WTC11 (cell line): Measurements from ENCODE around the gene PRR7. TPM values are rescaled to one million over a fixed set of nuclear protein-coding genes. Genes with fewer than 3 reads are reported as not detected.

Source experiments
- ATAC-seq: fragments of 200-7000 bp; cut with Tn5 transposase; 2 replicates; pipeline ENCODE4 v1.10.0; 2021; ENCODE audit warnings: mild to moderate bottlenecking, moderate library complexity
- CTCF ChIA-PET: fragments of 300-600 bp; sonication (Branson Sonifier 250); formaldehyde crosslinking; loops from one replicate; lab custom pipeline; 2021; ENCODE audit warnings: antibody characterized with exemption; lab: Charles Lee
- POLR2A ChIA-PET: fragments of 350-600 bp; sonication (Branson Sonifier 250); formaldehyde crosslinking; loops from one replicate; lab custom pipeline; 2021; ENCODE audit warnings: antibody characterized with exemption; lab: Charles Lee
- DNase-seq: peaks from one replicate; pipeline ENCODE4 v3.0.0; 2021; ENCODE audit warnings: low spot score
- H3K27ac Mint-ChIP-seq: 2 replicates; pipeline ENCODE4 v1.8.0; 2021; ENCODE audit warnings: mixed read lengths
- H3K27me3 Mint-ChIP-seq: 2 replicates; pipeline ENCODE4 v1.8.0; 2021; ENCODE audit warnings: low read depth, mild to moderate bottlenecking, moderate library complexity, mixed read lengths
- H3K36me3 Mint-ChIP-seq: 2 replicates; pipeline ENCODE4 v1.8.0; 2021; ENCODE audit warnings: mixed read lengths
- H3K4me1 Mint-ChIP-seq: 2 replicates; pipeline ENCODE4 v1.8.0; 2022; ENCODE audit warnings: mixed read lengths
- H3K4me3 Mint-ChIP-seq: 2 replicates; pipeline ENCODE4 v1.8.0; 2021; ENCODE audit warnings: mild to moderate bottlenecking, moderate library complexity, mixed read lengths
- H3K9me3 Mint-ChIP-seq: 2 replicates; pipeline ENCODE4 v1.8.0; 2021; ENCODE audit warnings: mixed read lengths
- CREM ChIP-seq: sonication (generic); formaldehyde crosslinking; IDR thresholded peaks from 2 replicates; pipeline ENCODE4 v1.8.1; 2022; ENCODE audit warnings: mild to moderate bottlenecking, missing genetic modification reagents, moderate library complexity
- EMX1 ChIP-seq: fragments of 250-450 bp; sonication (Bioruptor Pico); IDR thresholded peaks from 2 replicates; pipeline ENCODE4 v1.8.0; 2021; ENCODE audit warnings: mild to moderate bottlenecking
- ESRRA ChIP-seq: sonication (generic); formaldehyde crosslinking; IDR thresholded peaks from 2 replicates; pipeline ENCODE4 v1.8.1; 2022; ENCODE audit warnings: mild to moderate bottlenecking, missing genetic modification reagents, borderline replicate concordance
- ETV6 ChIP-seq: sonication (generic); formaldehyde crosslinking; IDR thresholded peaks from 2 replicates; pipeline ENCODE4 v1.8.1; 2022; ENCODE audit warnings: mild to moderate bottlenecking, missing genetic modification reagents
- FOXJ3 ChIP-seq: sonication (generic); formaldehyde crosslinking; IDR thresholded peaks from 2 replicates; pipeline ENCODE4 v1.9.0; 2021; ENCODE audit warnings: missing genetic modification reagents, mild to moderate bottlenecking, borderline replicate concordance
- FOXK1 ChIP-seq: sonication (generic); formaldehyde crosslinking; IDR thresholded peaks from 2 replicates; pipeline ENCODE4 v1.8.0; 2022; ENCODE audit warnings: mild to moderate bottlenecking, moderate library complexity, missing genetic modification reagents
- FOXP1 ChIP-seq: sonication (generic); formaldehyde crosslinking; IDR thresholded peaks from 2 replicates; pipeline ENCODE4 v1.8.0; 2022; ENCODE audit warnings: missing genetic modification reagents, mild to moderate bottlenecking, moderate library complexity, borderline replicate concordance
- GRHL2 ChIP-seq: fragments of 250-450 bp; sonication (Bioruptor Pico); IDR thresholded peaks from 2 replicates; pipeline ENCODE4 v1.8.0; 2022; ENCODE audit warnings: mild to moderate bottlenecking, moderate library complexity; ENCODE audit not compliant: insufficient replicate concordance, severe bottlenecking
- KAT7 ChIP-seq: sonication (generic); formaldehyde crosslinking; IDR thresholded peaks from 2 replicates; pipeline ENCODE4 v1.8.1; 2023; ENCODE audit warnings: missing genetic modification reagents, mild to moderate bottlenecking, borderline replicate concordance
- MXD4 ChIP-seq: fragments of 250-450 bp; sonication (Bioruptor Pico); IDR thresholded peaks from 2 replicates; pipeline ENCODE4 v1.8.0; 2021; ENCODE audit warnings: mild to moderate bottlenecking, moderate library complexity, borderline replicate concordance
- NFE2L1 ChIP-seq: sonication (generic); formaldehyde crosslinking; IDR thresholded peaks from 2 replicates; pipeline ENCODE4 v1.8.1; 2023; ENCODE audit warnings: missing genetic modification reagents
- NFYB ChIP-seq: sonication (generic); formaldehyde crosslinking; conservative IDR thresholded peaks from 2 replicates; pipeline ENCODE4 v1.8.0; 2022; ENCODE audit warnings: low read depth, missing genetic modification reagents
- OVOL2 ChIP-seq: fragments of 250-450 bp; sonication (Bioruptor Pico); IDR thresholded peaks from 2 replicates; pipeline ENCODE4 v1.9.0; 2021; ENCODE audit warnings: mild to moderate bottlenecking, borderline replicate concordance
- RELA ChIP-seq: sonication (generic); formaldehyde crosslinking; IDR thresholded peaks from 2 replicates; pipeline ENCODE4 v1.8.1; 2022; ENCODE audit warnings: missing genetic modification reagents, mild to moderate bottlenecking, borderline replicate concordance
- SMAD3 ChIP-seq: sonication (generic); formaldehyde crosslinking; IDR thresholded peaks from 2 replicates; pipeline ENCODE4 v1.8.0; 2022; ENCODE audit warnings: missing genetic modification reagents, mild to moderate bottlenecking, borderline replicate concordance
- ZBTB21 ChIP-seq: sonication (generic); formaldehyde crosslinking; IDR thresholded peaks from 2 replicates; pipeline ENCODE4 v1.8.1; 2023; ENCODE audit warnings: mild to moderate bottlenecking, missing genetic modification reagents, borderline replicate concordance
- ZNF121 ChIP-seq: sonication (generic); formaldehyde crosslinking; IDR thresholded peaks from 2 replicates; pipeline ENCODE4 v1.8.0; 2023; ENCODE audit warnings: missing genetic modification reagents
- ZNF219 ChIP-seq: sonication (generic); formaldehyde crosslinking; IDR thresholded peaks from 2 replicates; pipeline ENCODE4 v1.8.0; 2023; ENCODE audit warnings: missing genetic modification reagents, mild to moderate bottlenecking, borderline replicate concordance
- ZNF232 ChIP-seq: sonication (generic); formaldehyde crosslinking; IDR thresholded peaks from 2 replicates; pipeline ENCODE4 v1.8.0; 2022; ENCODE audit warnings: mild to moderate bottlenecking, missing genetic modification reagents
- ZNF263 ChIP-seq: sonication (generic); formaldehyde crosslinking; IDR thresholded peaks from 2 replicates; pipeline ENCODE4 v1.8.1; 2022; ENCODE audit warnings: low read depth, mild to moderate bottlenecking, moderate library complexity, missing genetic modification reagents
- total RNA-seq: library from RNA; stranded (reverse); gene quantifications from 3 replicates; pipeline ENCODE4 v1.2.3, GENCODE V29; 2021
- TF ChIP-seq, protein P1 (sequence below): sonication (generic); formaldehyde crosslinking; IDR thresholded peaks from 2 replicates; pipeline ENCODE4 v1.8.1; 2023; ENCODE audit warnings: mild to moderate bottlenecking, missing genetic modification reagents, borderline replicate concordance
- TF ChIP-seq, protein P2 (sequence below): fragments of 250-450 bp; sonication (Bioruptor Pico); IDR thresholded peaks from 2 replicates; pipeline ENCODE4 v1.9.0; 2021; ENCODE audit warnings: mild to moderate bottlenecking
- TF ChIP-seq, protein P3 (sequence below): sonication (generic); formaldehyde crosslinking; IDR thresholded peaks from 2 replicates; pipeline ENCODE4 v1.8.0; 2022; ENCODE audit warnings: missing genetic modification reagents
- TF ChIP-seq, protein P4 (sequence below): sonication (generic); formaldehyde crosslinking; IDR thresholded peaks from 2 replicates; pipeline ENCODE4 v1.8.0; 2023; ENCODE audit warnings: missing genetic modification reagents

The PRR7 gene
- total RNA-seq, 1 experiment from 2014 or later = 13.1 TPM

DNA sequence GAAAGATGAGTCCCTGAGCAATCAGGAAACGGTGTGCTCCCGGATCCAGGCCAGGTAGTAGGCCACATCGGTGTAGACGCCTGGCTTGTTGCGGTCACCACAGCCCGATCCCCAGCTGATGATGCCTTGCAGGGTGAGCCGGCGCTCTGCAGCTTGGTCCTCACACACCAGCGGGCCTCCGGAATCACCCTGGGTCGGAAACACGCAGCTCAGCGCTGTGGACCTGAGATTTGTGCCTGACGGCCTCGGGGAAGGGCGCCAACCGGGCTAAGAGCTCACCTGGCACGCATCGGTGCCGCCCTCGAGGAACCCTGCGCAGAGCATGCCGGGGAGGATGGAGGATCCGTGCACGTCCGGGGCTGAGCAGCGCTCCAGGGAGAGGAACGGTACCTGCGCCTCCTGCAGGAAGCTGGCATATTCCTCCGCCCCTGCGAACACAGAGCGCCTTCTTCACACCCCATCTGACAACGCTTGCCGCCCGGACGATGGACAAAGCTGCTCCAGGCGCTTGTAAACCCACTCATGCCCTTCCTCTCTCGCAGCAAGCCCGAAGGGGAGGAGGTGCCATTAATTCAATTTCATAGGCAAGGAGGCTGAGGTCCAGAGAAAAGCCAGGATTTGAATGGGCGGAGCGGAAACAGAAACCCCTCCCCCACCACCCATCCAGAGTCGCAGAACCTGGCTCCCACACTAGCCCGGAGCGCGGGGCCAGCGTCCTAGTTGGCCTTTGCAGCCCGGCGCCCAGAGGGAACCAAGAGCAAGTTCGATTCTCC, 44.2 kb upstream of the PRR7 start (continued):
- TF ChIP-seq, protein P1, sequence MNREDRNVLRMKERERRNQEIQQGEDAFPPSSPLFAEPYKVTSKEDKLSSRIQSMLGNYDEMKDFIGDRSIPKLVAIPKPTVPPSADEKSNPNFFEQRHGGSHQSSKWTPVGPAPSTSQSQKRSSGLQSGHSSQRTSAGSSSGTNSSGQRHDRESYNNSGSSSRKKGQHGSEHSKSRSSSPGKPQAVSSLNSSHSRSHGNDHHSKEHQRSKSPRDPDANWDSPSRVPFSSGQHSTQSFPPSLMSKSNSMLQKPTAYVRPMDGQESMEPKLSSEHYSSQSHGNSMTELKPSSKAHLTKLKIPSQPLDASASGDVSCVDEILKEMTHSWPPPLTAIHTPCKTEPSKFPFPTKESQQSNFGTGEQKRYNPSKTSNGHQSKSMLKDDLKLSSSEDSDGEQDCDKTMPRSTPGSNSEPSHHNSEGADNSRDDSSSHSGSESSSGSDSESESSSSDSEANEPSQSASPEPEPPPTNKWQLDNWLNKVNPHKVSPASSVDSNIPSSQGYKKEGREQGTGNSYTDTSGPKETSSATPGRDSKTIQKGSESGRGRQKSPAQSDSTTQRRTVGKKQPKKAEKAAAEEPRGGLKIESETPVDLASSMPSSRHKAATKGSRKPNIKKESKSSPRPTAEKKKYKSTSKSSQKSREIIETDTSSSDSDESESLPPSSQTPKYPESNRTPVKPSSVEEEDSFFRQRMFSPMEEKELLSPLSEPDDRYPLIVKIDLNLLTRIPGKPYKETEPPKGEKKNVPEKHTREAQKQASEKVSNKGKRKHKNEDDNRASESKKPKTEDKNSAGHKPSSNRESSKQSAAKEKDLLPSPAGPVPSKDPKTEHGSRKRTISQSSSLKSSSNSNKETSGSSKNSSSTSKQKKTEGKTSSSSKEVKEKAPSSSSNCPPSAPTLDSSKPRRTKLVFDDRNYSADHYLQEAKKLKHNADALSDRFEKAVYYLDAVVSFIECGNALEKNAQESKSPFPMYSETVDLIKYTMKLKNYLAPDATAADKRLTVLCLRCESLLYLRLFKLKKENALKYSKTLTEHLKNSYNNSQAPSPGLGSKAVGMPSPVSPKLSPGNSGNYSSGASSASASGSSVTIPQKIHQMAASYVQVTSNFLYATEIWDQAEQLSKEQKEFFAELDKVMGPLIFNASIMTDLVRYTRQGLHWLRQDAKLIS = peak; percentile 89; the same call in 1 of the 2 replicates
- TF ChIP-seq ZNF121 (CRISPR knock-in tag) (no peak), ESRRA (peak; percentile 80; the same call in 1 of the 2 replicates), GRHL2 (no peak), CREM (CRISPR knock-in tag) (peak; percentile 54; the same call in 1 of the 2 replicates), ZBTB21 (CRISPR knock-in tag) (peak; percentile 88), KAT7 (CRISPR knock-in tag) (0 out of 2 replicates have a peak, but pooled peaks have one; percentile 79), NFE2L1 (CRISPR knock-in tag) (peak; percentile 98), NFYB (CRISPR knock-in tag) (peak; percentile 46; the same call in 1 of the 2 replicates), ZNF232 (CRISPR knock-in tag) (peak; percentile 93), FOXJ3 (CRISPR knock-in tag) (no peak)
- TF ChIP-seq, protein P2, sequence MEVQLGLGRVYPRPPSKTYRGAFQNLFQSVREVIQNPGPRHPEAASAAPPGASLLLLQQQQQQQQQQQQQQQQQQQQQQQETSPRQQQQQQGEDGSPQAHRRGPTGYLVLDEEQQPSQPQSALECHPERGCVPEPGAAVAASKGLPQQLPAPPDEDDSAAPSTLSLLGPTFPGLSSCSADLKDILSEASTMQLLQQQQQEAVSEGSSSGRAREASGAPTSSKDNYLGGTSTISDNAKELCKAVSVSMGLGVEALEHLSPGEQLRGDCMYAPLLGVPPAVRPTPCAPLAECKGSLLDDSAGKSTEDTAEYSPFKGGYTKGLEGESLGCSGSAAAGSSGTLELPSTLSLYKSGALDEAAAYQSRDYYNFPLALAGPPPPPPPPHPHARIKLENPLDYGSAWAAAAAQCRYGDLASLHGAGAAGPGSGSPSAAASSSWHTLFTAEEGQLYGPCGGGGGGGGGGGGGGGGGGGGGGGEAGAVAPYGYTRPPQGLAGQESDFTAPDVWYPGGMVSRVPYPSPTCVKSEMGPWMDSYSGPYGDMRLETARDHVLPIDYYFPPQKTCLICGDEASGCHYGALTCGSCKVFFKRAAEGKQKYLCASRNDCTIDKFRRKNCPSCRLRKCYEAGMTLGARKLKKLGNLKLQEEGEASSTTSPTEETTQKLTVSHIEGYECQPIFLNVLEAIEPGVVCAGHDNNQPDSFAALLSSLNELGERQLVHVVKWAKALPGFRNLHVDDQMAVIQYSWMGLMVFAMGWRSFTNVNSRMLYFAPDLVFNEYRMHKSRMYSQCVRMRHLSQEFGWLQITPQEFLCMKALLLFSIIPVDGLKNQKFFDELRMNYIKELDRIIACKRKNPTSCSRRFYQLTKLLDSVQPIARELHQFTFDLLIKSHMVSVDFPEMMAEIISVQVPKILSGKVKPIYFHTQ = no peak

DNA sequence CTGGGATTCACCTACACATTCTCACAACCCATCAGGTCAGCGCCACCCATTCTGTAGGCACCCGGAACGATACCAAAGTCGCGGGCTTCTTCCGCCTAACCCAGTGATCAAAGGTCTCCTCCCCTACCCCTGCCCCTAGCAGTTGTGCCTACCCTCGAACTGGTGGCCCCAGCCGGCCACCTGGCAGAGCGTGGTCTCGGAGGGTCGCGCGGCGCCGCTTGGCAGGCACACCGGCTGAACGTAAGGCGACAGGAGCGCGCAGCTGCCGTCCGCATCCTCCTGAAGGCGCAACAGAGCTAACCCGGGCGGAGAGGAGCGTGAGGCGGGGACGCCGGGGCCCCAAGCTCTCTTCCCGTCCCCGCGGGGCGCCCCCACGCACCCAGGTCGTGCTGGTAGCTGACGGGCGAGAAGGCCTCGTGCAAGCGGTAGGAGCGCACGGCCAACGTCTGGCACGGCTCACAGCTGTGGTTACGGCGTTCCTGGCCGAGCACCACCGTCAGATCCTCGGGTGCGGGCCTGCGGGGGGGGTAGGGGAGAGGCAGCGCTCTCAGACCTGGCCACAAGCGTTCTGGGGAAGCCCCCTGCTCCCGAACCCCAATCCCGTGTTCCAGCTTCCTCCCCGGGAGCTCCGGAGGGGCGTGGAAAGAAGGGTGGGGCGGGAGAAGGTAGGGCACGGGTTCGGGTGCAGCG, 43.4 kb upstream of the PRR7 start:
- ChIA-PET CTCF (interaction anchor here (0.6 to 7.9 kb wide), 34 partner anchors 9 to 291 kb away, joined by 3 to 202 read pairs (median 8); partner anchors contain the start of genes DDX41, DOK3, GRK6 and LMAN2), POLR2A (interaction anchor here (0.8 to 4.1 kb wide), 13 partner anchors 10 to 51 kb away, joined by 3 to 38 read pairs (median 4); partner anchors contain the start of genes GRK6 and PRR7)
- H3K27me3 Mint-ChIP-seq = peaks cover 75% of the 10 kb centered on the region
- no peaks in the 10 kb centered on the region for H3K9me3 Mint-ChIP-seq
- DNase-seq (peak; percentile 50), ATAC-seq (peak; percentile 4)
- no peak overlapping the region for H3K27ac Mint-ChIP-seq
- H3K4me1 Mint-ChIP-seq = peaks cover 9% of the 10 kb centered on the region
- H3K4me3 Mint-ChIP-seq = peak overlapping the region; percentile 84
- no peaks in the 10 kb centered on the region for H3K36me3 Mint-ChIP-seq
- peak; percentile 35; the same call in 1 of the 2 replicates for TF ChIP-seq FOXK1
- TF ChIP-seq, protein P3, sequence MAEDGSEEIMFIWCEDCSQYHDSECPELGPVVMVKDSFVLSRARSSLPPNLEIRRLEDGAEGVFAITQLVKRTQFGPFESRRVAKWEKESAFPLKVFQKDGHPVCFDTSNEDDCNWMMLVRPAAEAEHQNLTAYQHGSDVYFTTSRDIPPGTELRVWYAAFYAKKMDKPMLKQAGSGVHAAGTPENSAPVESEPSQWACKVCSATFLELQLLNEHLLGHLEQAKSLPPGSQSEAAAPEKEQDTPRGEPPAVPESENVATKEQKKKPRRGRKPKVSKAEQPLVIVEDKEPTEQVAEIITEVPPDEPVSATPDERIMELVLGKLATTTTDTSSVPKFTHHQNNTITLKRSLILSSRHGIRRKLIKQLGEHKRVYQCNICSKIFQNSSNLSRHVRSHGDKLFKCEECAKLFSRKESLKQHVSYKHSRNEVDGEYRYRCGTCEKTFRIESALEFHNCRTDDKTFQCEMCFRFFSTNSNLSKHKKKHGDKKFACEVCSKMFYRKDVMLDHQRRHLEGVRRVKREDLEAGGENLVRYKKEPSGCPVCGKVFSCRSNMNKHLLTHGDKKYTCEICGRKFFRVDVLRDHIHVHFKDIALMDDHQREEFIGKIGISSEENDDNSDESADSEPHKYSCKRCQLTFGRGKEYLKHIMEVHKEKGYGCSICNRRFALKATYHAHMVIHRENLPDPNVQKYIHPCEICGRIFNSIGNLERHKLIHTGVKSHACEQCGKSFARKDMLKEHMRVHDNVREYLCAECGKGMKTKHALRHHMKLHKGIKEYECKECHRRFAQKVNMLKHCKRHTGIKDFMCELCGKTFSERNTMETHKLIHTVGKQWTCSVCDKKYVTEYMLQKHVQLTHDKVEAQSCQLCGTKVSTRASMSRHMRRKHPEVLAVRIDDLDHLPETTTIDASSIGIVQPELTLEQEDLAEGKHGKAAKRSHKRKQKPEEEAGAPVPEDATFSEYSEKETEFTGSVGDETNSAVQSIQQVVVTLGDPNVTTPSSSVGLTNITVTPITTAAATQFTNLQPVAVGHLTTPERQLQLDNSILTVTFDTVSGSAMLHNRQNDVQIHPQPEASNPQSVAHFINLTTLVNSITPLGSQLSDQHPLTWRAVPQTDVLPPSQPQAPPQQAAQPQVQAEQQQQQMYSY (CRISPR knock-in tag) = peak; percentile 40; the same call in 1 of the 2 replicates
- 0 out of 2 replicates have a peak, but pooled peaks have one; percentile 53 for TF ChIP-seq ZNF263 (CRISPR knock-in tag)
- TF ChIP-seq MXD4 (CRISPR knock-in tag) = no peak
- peak; percentile 52; the same call in 1 of the 2 replicates for TF ChIP-seq RELA
- TF ChIP-seq, protein P4, sequence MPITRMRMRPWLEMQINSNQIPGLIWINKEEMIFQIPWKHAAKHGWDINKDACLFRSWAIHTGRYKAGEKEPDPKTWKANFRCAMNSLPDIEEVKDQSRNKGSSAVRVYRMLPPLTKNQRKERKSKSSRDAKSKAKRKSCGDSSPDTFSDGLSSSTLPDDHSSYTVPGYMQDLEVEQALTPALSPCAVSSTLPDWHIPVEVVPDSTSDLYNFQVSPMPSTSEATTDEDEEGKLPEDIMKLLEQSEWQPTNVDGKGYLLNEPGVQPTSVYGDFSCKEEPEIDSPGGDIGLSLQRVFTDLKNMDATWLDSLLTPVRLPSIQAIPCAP = peak; percentile 61; the same call in 1 of the 2 replicates
- TF ChIP-seq SMAD3 (CRISPR knock-in tag) = no peak
- TF ChIP-seq ZNF219 = no peak
- 0 out of 2 replicates have a peak, but pooled peaks have one; percentile 18 for TF ChIP-seq FOXP1 (CRISPR knock-in tag)
- no peak for TF ChIP-seq EMX1 (CRISPR knock-in tag)
- TF ChIP-seq ETV6 (CRISPR knock-in tag) = peak; percentile 24; the same call in 1 of the 2 replicates
- TF ChIP-seq OVOL2 = no peak
